ENCODE measurements around the gene HLA-DPA1.

GRCh38 chr6:33095681-33096080, 22.2 kb upstream of the HLA-DPA1 start:
- TF ChIP-seq CTCF (IDR thresholded peaks at IDR 0.05; ENCODE audit: low read depth, low read length, missing input control) (no peak), ZBTB33 (IDR thresholded peaks at IDR 0.05) (no peak), GABPA (IDR thresholded peaks at IDR 0.05 in 1 of 2, conservative IDR thresholded peaks at IDR 0.05 in 1 of 2) (no peak), SP1 (IDR thresholded peaks at IDR 0.05) (no peak)
